ENCODE results near the gene EID3. TPM values are rescaled to one million over a fixed set of nuclear protein-coding genes. Genes with fewer than 3 reads are reported as not detected.

The EID3 gene
- total RNA-seq, 1 donor from 2014 or later: 1.4 TPM

DNA sequence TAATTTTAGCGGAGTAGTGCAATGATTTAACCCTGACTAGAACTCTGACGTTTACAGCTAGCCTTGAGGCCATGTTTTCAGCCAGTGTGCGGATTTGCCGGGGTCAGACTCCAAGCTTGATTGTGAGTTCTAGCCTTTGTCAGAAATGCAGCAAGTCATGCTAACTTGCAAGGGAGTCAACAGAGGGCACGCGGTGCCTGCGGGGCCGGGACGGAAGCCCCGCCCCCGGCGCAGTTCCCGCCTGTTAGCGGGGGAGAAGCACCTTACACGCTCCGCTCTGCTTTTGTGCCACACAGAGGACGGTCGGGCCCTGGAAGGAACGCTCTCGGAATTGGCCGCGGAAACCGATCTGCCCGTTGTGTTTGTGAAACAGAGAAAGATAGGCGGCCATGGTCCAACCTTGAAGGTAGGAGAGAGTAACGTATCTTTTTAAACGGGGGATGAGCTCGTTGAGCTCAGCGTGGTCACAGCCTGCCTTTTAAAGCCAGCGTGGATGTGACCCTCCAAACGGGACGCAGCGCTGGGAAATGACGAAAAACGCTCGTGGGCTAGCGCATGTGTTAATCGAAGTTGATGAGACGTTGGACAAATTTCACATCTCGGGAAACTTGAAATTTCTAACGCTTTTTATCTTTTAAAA lies 14.8 kb upstream of the EID3 start:
- peak; percentile 56 to 85 for DNase-seq (ENCODE audit: low read depth in 2 of 2)

- no peak for DNase-seq (ENCODE audit: low read depth in 2 of 2)
These were observed 13.2 kb upstream of the EID3 start for GRCh38 chr12:104290320-104290719.

GRCh38 chr12:104290855-104291254 lies 12.7 kb upstream of the EID3 start:
- no peak for DNase-seq (ENCODE audit: low read depth in 2 of 2)

DNA sequence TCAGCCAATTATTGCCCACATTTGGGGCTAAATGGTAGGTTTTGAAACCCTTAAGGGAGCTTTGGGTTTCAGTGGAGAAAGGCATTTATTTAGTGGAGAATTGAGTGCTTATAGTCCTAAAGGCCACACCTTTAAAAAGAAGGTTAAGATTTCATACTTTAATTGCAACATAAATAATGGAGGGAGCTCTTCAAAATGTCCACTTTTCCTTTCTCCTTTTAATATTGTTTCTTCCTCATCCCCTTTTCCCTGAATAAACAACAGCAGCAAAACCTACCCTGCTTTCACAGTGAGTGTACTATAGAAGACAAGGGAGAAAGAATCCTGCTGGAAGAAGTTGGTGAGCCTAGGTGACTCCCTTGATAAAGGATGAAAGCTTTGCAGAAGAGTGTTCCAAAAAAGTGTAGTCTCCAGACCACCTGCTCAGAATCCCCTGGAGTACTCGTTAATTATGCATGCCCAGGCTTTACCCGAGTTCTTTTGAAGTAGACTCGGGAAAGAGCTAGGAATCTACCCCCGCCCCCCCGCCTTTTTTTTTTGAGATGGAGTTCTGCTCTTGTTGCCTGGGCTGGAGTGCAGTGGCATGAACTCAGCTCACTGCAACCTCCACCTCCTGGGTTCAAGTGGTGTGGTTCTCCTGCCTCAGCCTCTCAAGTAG lies 11.5 kb upstream of the EID3 start:
- no peak for DNase-seq (ENCODE audit: low read depth in 2 of 2)

DNA sequence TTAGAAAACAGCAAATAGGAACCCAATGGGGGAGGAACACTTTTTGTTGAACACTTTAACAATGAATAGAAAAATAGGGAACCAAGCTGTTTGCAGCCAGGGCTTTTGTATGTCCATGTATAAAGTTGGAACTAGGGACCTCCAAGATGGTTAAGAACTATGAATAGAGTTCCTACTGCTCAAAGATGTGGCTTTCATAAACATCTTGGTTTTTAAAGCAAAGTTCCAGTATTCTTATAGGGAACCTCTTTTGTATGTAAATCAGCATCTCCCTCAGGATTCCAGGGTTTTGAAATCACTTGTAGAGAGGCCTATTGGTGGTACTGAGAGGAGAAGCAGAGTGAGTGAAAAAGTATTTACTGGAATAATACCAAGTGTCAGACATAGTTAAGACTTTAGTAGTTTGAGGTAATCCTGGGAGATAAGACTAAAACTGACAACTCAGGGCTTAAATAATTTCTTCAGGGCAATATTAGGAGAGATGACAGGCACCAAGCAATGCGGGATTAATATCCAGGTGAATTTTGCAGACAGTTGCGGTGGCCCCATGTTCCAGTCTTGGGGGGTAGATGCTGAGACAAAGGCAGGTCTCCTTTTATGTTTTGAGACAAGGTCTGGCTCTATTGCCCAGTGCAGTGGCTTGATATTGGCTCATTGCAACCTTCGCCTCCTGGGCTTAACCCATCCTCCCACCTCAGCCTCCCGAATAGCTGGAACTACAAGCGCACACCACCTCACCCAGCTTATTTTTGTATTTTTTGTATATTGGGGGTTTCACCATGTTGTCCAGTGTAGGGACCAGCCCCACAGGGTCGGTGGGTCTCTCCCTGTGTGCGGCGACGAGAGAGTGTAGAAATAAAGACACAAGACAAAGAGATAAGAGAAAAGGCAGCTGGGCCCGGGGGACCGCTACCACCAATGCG lies 10.4 kb upstream of the EID3 start:
- no peak for DNase-seq (ENCODE audit: low read depth in 2 of 2)

DNA sequence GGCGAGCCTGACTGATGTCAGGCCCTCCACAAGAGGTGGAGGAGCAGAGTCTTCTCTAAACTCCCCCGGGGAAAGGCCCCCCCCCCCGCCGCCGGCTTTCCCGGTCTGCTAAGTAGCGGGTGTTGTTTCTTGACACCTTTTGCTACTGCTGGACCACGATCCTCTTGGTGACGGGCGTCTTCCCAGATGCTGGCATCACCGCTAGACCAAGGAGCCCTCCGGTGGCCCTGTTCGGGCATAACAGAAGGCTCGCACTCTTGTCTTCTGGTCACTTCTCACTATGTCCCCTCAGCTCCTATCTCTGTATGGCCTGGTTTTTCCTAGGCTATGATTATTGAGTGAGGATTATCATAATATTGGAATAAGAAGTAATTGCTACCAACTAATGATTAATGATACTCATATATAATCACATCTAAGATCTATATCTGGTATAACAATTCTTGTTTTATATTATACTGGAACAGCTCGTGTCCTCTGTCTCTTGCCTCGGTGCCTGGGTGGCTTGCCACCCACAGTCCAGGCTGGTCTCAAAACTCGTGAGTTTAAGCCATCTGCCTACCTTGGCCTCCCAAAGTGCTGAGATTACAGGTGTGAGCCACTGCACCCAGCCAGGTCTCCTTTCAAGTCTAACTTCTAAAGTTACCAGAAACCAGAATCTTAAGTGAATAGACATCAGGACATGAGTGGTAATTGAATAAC lies 9.2 kb upstream of the EID3 start:
- peak in 1 of 2 donors; percentile 63 for DNase-seq (ENCODE audit: low read depth in 2 of 2)

- no peak for DNase-seq (ENCODE audit: low read depth in 2 of 2)
These were observed 8.4 kb upstream of the EID3 start for GRCh38 chr12:104294927-104295668.

DNA sequence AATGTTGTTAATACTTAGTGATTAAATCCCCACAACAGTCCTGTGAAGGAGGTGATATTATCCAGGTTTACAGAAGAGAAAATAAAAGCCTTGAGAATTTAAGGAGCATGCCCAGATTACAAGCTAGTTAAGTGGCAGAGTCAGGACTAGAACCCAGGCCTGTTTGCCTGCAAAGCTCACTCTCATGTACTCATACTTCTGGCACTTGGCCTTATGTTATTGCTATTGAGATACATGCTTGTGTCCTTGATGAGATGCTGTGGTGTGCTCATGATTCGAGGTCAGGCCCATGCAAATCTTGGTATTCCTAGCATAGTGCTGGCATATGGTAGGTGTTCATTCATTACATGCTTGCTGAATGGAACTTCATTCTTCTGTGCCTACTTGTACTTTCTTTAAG lies 7.6 kb upstream of the EID3 start:
- no peak for DNase-seq (ENCODE audit: low read depth in 2 of 2)

GRCh38 chr12:104296718-104297117 lies 6.8 kb upstream of the EID3 start:
- DNase-seq (ENCODE audit: low read depth in 2 of 2): no peak

DNA sequence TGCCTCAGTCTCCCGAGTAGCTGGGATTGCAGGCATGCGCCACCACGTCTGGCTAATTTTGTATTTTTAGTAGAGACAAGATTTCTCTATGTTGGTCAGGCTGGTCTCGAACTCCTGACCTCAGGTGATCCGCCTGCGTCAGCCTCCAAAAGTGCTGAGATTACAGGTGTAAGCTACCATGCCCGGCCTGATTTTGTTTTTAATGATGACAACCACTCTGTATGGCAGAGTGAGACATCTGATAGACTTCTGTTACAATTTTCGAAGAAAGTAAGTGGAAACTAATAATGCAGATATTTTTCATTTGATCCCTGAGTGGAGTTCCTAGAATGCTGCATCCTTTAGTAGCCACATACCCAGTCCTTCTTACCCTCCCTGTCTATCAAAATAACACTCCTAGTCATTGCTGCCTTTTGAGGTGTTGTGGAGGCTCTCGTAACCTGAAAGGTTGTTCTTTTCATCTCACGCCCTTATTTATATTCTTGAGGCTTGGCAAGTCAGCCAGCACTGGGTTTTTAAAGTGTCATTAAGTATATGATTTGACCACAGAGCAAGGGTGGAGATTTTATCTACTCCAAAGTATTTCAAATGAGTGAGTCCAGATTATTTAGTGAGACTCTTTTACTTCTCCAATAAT lies 5.9 kb upstream of the EID3 start:
- DNase-seq (ENCODE audit: low read depth in 2 of 2): no peak

GRCh38 chr12:104299842-104300481 lies 3.6 kb upstream of the EID3 start:
- DNase-seq (ENCODE audit: low read depth in 2 of 2): no peak

DNA sequence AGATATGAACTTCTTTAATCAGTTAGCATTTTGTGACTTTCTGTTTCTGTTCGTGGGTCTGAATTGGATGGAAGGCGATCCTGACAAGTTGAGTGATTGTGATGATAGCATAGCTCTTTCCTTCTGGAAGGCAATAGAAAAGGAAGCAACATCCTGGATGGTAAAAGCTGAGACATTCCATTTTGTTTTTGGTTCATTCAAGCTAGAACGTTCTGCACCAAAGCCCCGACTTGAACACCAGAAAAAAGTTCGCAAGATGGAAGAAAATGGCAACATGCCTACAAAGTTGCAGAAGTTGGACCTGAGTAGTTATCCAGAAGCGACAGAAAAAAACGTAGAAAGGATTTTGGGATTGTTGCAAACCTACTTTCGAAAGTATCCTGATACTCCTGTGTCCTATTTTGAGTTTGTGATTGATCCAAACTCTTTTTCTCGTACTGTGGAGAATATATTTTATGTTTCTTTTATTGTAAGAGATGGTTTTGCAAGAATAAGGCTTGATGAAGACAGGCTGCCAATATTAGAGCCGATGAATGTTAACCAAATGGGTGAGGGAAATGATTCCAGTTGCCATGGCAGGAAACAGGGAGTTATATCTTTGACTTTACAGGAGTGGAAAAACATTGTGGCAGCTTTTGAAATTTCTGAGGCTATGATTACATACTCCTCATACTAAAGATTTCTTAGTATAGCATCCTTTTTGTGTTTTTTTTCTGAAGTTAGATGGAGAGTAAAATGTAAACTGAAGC lies 896 bp downstream of the EID3 start:
- DNase-seq (ENCODE audit: low read depth in 2 of 2): peak in 1 of 2 donors; percentile 33

- DNase-seq (ENCODE audit: low read depth in 2 of 2): no peak
These were observed 1.8 kb downstream of the EID3 start for GRCh38 chr12:104305349-104305748.

DNA sequence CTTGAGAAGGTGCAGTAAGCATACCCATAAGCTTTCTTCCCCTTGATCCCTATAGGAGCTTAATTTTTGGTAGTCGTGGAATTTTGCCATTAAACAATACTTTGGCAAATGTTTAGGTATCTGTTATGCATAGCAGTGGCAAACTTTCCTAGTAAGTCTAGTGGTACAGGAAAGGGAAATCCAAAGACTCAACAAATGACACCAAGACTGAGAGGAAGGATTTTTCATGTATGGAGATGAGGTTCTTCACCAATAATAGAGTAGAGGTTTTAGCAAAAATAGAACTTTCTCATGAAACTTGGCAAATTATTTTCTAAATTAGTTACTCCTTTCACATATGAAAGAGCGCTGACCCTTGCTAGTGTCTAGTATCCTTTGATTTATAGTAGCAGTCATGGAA lies 2.8 kb downstream of the EID3 start:
- DNase-seq (ENCODE audit: low read depth in 2 of 2): no peak

GRCh38 chr12:104306943-104307654 lies 3.6 kb downstream of the EID3 start:
- DNase-seq (ENCODE audit: low read depth in 2 of 2): no peak

- DNase-seq (ENCODE audit: low read depth in 2 of 2): no peak
These were observed 4.1 kb downstream of the EID3 start for GRCh38 chr12:104307655-104308000.

DNA sequence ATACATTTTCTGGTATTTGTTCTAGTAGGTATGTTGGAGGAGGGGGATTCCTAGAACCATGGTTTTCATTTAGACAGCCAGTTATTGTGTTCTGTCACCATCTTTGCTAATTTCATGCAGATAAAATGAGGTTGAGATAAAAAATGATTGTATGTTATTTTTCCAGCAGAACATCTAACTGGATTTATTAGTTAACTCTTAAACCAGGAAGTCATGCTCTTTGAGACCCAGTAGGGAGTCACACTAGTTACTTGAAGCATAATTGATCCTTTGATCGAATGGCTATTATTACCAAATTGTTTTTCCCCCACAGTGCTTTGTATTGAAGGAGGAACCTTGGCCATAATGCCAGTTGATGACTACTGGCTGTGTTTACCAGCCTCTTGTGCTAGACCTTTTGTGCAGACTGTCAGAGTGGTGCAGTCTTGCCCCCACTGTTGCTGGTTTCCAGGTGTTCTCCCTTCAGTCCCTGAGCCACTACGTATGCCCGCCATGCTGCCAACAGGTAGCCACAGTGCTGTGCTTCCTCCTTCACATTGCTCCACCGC lies 6.0 kb downstream of the EID3 start:
- no peak for DNase-seq (ENCODE audit: low read depth in 2 of 2)

All from dermis microvascular lymphatic vessel endothelial cell (primary cell).